GM12891 (cell line): Measurements from ENCODE around the gene PCNX2.

Experiments used
- POLR2A ChIP-seq: IDR thresholded peaks from 2 replicates; pipeline ENCODE4 v1.6.1; 2011; ENCODE audit warnings: low read depth, low read length, control low read depth
- POLR2AphosphoS5 ChIP-seq: IDR thresholded peaks from 2 replicates; pipeline ENCODE4 v1.6.1; 2011; ENCODE audit warnings: low read depth, low read length, control low read depth
- SPI1 ChIP-seq: IDR thresholded peaks from 2 replicates; pipeline ENCODE4 v1.6.1; 2011; ENCODE audit warnings: low read depth, low read length, control low read depth
- TAF1 ChIP-seq: IDR thresholded peaks from 2 replicates; pipeline ENCODE4 v1.6.1; 2011; ENCODE audit warnings: low read depth, low read length, control low read depth

GRCh38 chr1:233279971-233280370 lies 15.6 kb downstream of the PCNX2 start:
- TF ChIP-seq POLR2A, result no peak
- TF ChIP-seq SPI1, result no peak
- TF ChIP-seq POLR2AphosphoS5, result no peak
- no peak for TF ChIP-seq TAF1
